Measurements from ENCODE around the gene PFN3.
"Not testable (repeated sequence)": the region's sequence is repeated elsewhere in the genome, so short reads cannot be mapped to it uniquely, and the experiment has no call there.

PFN3 gene

GRCh38 chr5:177393206-177393765, 7.2 kb downstream of the PFN3 start:
- no peak for DNase-seq

GRCh38 chr5:177392765-177393164, 7.7 kb downstream of the PFN3 start:
- no peak for DNase-seq

GRCh38 chr5:177390363-177391300, 9.8 kb downstream of the PFN3 start:
- DNase-seq: peak; percentile 82

- no peak for DNase-seq
These were observed 11.0 kb downstream of the PFN3 start for GRCh38 chr5:177389241-177390169.

- DNase-seq: no peak
These were observed 11.9 kb downstream of the PFN3 start for GRCh38 chr5:177388521-177389052.

- no peak for DNase-seq
These were observed 13.1 kb downstream of the PFN3 start for GRCh38 chr5:177387405-177387804.

- DNase-seq: no peak
These were observed 13.9 kb downstream of the PFN3 start for GRCh38 chr5:177386542-177386941.

- DNase-seq: no peak
These were observed 14.7 kb downstream of the PFN3 start for GRCh38 chr5:177385720-177386119.

- no peak for DNase-seq
These were observed 16.3 kb downstream of the PFN3 start, which contains the start of gene SLC34A1 for GRCh38 chr5:177384134-177384533. SLC34A1 (plus strand) TSS chr5:177384434; CDS start chr5:177385742, 1,308 bp downstream.

- DNase-seq: no peak
These were observed 17.3 kb downstream of the PFN3 start for GRCh38 chr5:177383181-177383580.

GRCh38 chr5:177382423-177383029, 17.9 kb downstream of the PFN3 start:
- no peak for DNase-seq

GRCh38 chr5:177380805-177381126, 19.7 kb downstream of the PFN3 start:
- no peak for DNase-seq

- DNase-seq: no peak
These were observed 21.3 kb downstream of the PFN3 start for GRCh38 chr5:177378884-177379883.

- no peak for DNase-seq
These were observed 22.3 kb downstream of the PFN3 start for GRCh38 chr5:177377851-177378776.

GRCh38 chr5:177376107-177376506, 24.4 kb downstream of the PFN3 start:
- no peak for DNase-seq

GRCh38 chr5:177375516-177375915, 24.9 kb downstream of the PFN3 start:
- DNase-seq: not testable (repeated sequence)

GRCh38 chr5:177374211-177374610, 26.2 kb downstream of the PFN3 start:
- DNase-seq: no peak

- no peak for DNase-seq
These were observed 26.7 kb downstream of the PFN3 start for GRCh38 chr5:177373806-177374205.

- no peak for DNase-seq
These were observed 27.6 kb downstream of the PFN3 start for GRCh38 chr5:177372910-177373309.
